ENCODE measurements around the gene VWA8.
"Not testable (repeated sequence)": the region's sequence is repeated elsewhere in the genome, so short reads cannot be mapped to it uniquely, and the experiment has no call there.

The VWA8 gene

DNA sequence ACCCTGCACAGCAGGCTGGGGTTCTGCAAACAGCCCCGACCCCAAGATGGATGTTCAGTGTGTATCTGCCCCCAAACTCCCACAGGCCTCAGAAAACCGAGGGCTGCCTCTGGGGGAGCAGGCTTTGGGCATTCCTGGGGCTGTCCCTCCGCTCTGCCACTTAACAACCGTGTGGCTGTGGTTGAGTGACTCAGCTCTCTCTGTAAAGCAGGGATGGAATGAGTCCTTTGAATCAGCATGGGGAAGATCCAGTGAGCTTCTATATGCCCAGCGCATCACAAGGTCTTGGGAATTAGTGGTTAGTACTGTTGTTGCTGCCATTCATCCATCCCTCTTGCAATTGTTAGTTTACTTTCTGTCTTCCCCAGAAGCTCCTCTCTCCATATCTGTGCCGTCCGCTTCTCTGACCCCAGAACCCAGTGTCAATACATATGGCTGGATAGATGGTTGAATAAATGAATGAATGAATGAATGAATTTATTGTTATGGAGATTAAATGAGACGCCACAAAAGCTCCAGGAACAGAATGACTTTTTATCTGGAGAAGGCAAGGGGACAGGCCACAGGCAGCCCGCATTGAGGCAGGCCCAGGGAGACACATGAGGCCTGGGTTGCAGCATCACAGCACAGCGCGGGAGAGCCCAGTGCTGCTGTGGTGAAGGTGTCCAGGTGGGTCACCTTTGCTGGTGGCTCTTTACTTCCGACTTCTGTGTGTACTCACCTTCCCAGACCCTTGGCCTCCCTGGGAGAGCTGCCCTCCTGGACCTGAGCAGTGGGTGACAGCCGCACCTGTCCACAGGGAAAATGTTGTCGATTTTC is 414.3 kb downstream of the VWA8 start:
- DNase-seq = peak; percentile 40

- no peak for DNase-seq
These were observed 415.5 kb downstream of the VWA8 start for GRCh38 chr13:41545432-41545707.

DNA sequence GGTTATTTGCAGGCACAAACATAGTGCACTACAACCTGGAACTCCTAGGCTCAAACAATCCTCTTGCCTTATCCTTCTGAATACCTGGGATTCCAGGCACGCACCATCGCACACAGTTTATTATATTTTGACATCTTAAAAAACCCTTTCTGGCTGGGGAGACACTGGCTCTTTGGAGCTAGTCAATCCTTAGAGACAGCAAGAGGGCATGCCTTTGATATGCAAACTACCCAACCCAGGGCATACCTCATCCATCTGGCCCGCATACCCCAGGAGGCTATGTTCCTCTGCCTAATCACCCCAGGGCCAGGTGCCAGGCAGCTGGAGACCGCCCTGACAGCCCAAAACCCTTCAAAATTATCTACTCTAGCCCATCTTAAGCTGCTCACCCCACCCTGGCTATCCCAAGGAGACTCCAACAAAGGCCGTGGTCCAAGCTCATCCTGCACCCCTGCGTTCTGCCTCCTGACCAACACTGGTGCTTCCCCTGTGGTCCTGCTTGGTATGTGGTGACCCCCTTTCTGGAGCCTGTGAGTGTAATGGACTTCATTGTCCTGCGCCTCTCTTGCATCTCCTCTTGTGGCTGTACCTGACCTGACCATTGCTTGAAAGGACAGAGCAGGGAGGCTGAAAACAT is 417.1 kb downstream of the VWA8 start:
- DNase-seq = no peak

DNA sequence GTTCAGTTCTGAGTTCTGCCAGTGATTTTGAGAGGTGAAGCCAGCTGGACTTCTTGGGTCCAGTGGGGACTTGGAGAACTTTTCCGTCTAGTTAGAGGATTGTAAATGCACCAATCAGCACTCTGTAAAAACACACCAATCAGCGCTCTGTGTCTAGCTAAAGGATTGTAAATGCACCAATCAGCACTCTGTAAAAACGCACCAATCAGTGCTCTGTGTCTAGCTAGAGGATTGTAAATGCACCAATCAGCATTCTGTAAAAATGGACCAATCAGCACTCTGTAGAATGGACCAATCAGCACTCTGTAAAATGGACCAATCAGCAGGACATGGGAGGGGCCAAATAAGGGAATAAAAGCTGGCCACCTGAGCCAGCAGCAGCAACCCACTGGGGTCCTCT is 418.1 kb downstream of the VWA8 start:
- not testable (repeated sequence) for DNase-seq

DNA sequence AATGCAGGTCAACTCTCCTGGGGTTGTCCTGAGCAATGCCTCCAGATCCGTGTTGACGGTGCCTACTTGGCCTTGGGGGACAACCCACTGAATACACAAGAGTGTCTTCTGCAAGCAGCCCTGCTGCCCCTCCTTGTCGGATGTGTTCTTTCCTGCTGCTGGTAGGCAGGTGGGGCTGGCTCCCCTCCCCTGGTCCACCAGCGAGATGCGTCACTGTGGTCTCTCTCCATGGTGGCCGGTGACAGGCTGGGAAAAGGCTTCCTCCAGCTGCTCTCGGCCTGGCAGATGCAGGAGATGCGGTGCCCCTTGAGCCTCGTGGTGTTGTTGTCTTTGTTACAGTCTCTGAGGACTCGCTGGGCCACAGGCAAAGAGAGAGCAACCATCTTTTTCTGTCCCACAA is 418.6 kb downstream of the VWA8 start:
- no peak for DNase-seq

DNA sequence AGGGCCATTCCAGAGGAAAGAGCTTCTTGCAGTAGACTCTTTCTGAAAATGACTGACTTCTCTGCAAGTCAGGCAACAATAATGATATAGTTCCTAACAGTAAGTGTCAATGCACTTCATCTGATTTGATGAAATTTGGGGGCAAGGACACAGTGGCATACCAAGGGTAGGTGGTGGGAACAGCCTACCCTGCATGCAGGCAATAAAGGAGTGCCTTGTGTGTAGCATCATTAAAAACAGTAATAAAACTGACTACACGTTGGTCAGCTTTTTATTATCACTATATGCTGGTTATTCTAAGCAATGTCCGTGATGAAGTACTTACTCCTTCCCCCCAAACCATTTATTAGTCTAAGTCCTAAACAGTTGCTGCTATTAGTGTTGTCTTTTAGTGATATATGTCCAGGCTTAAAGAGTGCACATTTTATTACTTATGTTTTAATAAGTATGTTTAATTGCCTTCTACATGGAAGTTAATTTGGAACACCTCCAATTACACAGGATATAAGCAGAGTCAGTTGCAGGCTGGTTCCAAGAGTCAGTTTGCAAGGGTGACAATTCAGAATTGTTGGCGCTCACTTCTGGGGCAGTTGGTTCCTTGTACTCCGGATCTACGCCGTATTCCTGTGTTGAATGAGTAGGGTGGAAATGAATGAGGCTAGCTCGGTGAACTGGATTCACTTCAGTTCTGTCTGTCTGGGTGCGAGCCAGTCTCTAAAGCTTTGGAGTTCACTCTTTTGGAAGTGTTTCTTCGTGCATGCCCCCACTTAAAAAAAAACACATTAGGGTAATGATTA is 419.6 kb downstream of the VWA8 start:
- DNase-seq = no peak

- not testable (repeated sequence) for DNase-seq
These were observed 420.7 kb downstream of the VWA8 start for GRCh38 chr13:41540240-41540639.

- DNase-seq = no peak
These were observed 427.4 kb downstream of the VWA8 start for GRCh38 chr13:41533266-41534052.

DNA sequence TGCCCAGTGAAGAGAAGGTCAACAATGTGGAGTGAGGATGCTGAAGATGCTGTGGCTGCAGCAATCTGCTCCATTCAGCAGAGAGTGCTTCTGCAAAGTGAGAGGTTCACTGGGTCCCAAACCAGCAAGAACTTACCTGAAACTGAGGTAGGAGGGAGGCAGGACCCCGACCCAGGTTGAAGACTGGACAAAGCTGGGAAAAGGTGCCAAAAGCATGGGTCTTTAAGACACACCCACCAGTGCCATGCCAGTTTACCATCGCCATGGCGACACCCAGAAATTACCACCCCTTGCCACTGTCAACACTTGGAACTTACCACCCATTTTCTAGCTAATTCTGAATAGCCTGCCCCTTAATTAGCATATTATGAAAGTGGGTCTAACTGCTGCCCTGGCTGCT is 432.9 kb downstream of the VWA8 start:
- DNase-seq = no peak

DNA sequence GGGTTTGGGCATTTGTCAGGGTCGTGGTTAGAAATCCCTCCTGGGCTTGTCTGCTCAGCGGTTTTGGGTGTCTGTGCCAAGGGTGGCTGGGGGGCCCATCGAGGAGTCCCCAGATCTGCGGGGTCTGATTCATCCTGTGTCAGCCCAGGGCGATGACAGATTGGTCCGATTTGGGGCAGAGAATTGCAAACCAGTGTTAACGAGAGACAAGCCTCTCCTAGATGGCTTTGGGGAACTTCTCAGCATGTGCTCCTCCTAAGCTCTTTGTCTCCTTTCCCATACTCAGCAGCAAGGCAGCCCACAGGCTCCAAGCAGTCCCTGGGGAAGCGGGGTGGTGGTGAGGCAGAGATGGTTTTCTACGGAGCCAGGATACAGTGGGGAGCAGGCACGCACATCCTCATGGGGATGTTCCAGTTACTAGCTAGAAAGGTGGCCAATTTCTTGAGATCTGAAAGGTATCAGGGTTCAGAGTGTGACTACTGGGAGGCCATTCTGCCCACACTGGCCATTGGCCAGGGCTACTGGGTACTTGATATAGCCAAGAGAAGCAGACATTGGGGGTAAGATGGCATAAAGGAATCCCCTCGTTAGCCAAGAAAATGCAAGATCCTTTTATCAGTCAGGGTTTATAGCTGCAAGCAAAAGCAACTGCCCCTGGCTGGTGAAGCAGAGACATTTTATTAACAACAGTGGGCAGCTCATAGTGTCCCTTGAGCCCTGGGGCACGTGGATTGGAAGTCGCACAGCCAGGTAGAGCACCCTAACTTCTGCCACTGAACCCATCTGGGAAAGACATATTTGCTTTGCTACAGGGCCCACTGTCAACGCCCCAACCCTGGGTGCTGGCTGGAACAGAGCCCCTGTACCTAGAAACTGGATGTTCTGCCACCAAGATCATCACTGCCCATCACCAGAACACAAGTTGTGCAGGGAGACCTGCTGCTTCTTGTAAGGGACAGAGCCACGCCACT is 440.0 kb downstream of the VWA8 start:
- no peak for DNase-seq

DNA sequence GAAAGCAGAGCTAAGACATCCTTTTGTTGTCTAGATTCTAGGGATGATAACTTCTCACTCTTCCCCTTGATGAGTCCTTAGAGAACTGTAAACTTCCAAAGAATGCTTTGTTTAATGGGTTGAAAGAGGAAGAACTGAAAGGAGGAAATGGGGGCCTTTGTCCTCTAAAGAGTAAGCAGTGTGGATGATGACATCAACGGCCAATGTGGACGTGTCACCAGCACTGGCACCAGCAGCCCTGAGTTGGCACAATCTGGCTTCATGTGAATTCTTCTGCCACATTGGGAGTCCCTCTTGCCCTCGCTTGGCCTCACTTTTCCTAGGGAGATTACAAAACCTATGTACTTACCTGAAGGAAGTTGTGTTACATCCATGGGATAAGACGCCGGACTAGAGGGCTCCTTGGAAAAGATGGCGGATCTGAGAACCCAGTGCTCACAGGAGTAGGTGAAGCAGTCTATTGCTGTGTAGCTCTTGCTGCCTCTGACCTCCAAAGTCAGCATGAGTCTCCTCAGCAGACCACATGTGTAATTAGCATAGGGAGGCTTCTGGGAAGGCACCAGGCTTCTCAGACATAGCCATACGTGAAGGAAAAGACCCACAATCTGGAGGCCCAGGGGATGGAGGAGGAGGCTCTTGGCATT is 440.8 kb downstream of the VWA8 start:
- DNase-seq = no peak
